Fibroblast of skin of back (primary cell): Measurements from ENCODE around the gene DGUOK. TPM values are rescaled to one million over a fixed set of nuclear protein-coding genes. Genes with fewer than 3 reads are reported as not detected.
A peak's percentile ranks its signal among the peaks of the same experiment; 100 is the strongest.
"Not testable (repeated sequence)": the region's sequence is repeated elsewhere in the genome, so short reads cannot be mapped to it uniquely, and the experiment has no call there.

ENCODE experiments used
- DNase-seq: peaks from one replicate; pipeline ENCODE4 v3.0.0-alpha.2; 2013
- polyA plus RNA-seq, 2 experiments: library from polyadenylated mRNA; unstranded; fragments of 120-200 nt; gene quantifications; one replicate each; pipeline ENCODE4 v1.2.1, GENCODE V29; 2013; ENCODE audit not compliant: insufficient read length in 2 of 2

The DGUOK gene
- polyA plus RNA-seq (2013, experiment 1 of 2; ENCODE audit: insufficient read length) = 74.3 TPM
- 51.7 TPM for polyA plus RNA-seq (2013, experiment 2 of 2; ENCODE audit: insufficient read length)

GRCh38 chr2:73926493-73927327, at the start of gene DGUOK:
TSS of gene DGUOK (plus strand) at chr2:73926880. CDS start at chr2:73926911, 31 bp downstream.
- peak; percentile 100 for DNase-seq

- no peak for DNase-seq
These were observed 49.4 kb upstream of the DGUOK start for GRCh38 chr2:73877071-73877802.

- DNase-seq = not testable (repeated sequence)
These were observed 48.7 kb upstream of the DGUOK start for GRCh38 chr2:73877984-73878383.

GRCh38 chr2:73885406-73885805, 41.3 kb upstream of the DGUOK start:
- no peak for DNase-seq

GRCh38 chr2:73886357-73886756, 40.3 kb upstream of the DGUOK start:
- DNase-seq = no peak

- DNase-seq = not testable (repeated sequence)
These were observed 38.9 kb upstream of the DGUOK start for GRCh38 chr2:73887596-73888353.

GRCh38 chr2:73888388-73888787, 38.3 kb upstream of the DGUOK start:
- DNase-seq = no peak

GRCh38 chr2:73889206-73889605, 37.5 kb upstream of the DGUOK start:
- DNase-seq = no peak

- peak; percentile 67 for DNase-seq
These were observed 36.2 kb upstream of the DGUOK start for GRCh38 chr2:73890301-73891092.

GRCh38 chr2:73891276-73891901, 35.3 kb upstream of the DGUOK start:
- DNase-seq = no peak

- peak; percentile 95 for DNase-seq
These were observed 33.9 kb upstream of the DGUOK start, which contains the start of gene ACTG2 for GRCh38 chr2:73892631-73893329. TSS of gene ACTG2 (plus strand) at chr2:73893008. CDS start at chr2:73901312, 8,304 bp downstream.

GRCh38 chr2:73893764-73894474, 32.8 kb upstream of the DGUOK start:
- DNase-seq = no peak

- DNase-seq = no peak
These were observed 32.2 kb upstream of the DGUOK start for GRCh38 chr2:73894475-73894850.

- no peak for DNase-seq
These were observed 31.8 kb upstream of the DGUOK start for GRCh38 chr2:73894877-73895276.

GRCh38 chr2:73895473-73895872, 31.2 kb upstream of the DGUOK start:
- DNase-seq = no peak

- DNase-seq = peak; percentile 74
These were observed 30.1 kb upstream of the DGUOK start for GRCh38 chr2:73896362-73897239.

- DNase-seq = no peak
These were observed 29.5 kb upstream of the DGUOK start for GRCh38 chr2:73897240-73897583.

GRCh38 chr2:73897934-73898333, 28.7 kb upstream of the DGUOK start:
- no peak for DNase-seq

GRCh38 chr2:73899801-73900336, 26.8 kb upstream of the DGUOK start:
- DNase-seq = no peak
